ENCODE data around the gene NCOA1.

NCOA1 gene

GRCh38 chr2:24697792-24698191 is 206.7 kb downstream of the NCOA1 start:
- no peak for DNase-seq (ENCODE audit: low read depth)

GRCh38 chr2:24702800-24703199 is 211.7 kb downstream of the NCOA1 start:
- DNase-seq (ENCODE audit: low read depth): peak; percentile 78

GRCh38 chr2:24704692-24705091 is 213.6 kb downstream of the NCOA1 start:
- no peak for DNase-seq (ENCODE audit: low read depth)

DNA sequence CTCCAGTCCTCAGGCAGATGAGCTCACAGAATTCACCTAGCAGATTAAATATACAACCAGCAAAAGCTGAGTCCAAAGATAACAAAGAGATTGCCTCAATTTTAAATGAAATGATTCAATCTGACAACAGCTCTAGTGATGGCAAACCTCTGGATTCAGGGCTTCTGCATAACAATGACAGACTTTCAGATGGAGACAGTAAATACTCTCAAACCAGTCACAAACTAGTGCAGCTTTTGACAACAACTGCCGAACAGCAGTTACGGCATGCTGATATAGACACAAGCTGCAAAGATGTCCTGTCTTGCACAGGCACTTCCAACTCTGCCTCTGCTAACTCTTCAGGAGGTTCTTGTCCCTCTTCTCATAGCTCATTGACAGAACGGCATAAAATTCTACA is 216.1 kb downstream of the NCOA1 start:
- no peak for DNase-seq (ENCODE audit: low read depth)

DNA sequence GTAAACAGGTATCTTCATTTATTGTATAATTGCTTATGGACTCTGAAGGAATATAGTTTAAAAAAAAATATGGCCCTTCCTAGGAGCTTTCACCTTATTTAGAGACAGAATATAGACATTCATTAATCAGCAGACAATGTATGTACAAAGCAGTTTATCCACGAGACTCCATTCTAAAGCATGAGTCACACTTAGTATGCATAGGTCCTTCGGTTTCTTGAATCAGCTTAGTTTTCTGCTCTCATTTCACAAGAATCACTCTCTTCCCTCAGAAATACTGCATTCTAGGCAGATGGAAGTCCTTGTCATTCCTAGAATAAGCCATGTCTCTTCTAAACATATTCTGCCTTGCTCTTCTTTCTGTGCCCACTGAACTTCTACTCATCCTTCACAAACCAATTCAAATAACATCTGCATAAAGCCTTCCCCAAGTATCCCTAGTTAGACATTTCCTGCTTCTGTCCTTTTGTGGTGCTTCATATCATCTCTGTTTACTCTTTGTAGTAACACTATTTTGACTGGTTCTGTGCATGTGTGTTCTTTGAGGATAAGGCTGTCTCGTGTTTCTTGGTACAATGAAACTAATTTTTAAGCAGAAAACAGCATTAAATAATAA is 217.6 kb downstream of the NCOA1 start:
- peak; percentile 63 for DNase-seq (ENCODE audit: low read depth)

GRCh38 chr2:24710806-24711205 is 219.8 kb downstream of the NCOA1 start:
- DNase-seq (ENCODE audit: low read depth): no peak

DNA sequence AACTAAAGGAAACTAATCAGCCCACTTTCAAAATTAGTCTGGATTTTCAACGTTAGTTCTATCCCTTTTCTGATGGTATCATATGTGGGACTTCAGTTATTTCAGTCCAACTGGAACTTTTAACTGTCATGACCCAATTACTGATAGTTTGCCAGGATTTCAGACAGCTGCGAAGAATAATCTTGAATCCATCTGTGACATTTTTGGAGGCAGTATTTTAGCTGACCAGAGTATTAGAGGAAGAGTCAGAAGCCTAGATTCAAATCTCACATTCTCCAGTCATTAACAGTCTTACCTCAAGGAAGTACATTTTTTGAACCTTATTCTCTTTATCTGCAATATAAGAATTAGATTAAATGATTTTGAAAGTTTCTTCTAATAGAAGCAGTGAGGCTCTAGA is 220.8 kb downstream of the NCOA1 start:
- no peak for DNase-seq (ENCODE audit: low read depth)

- DNase-seq (ENCODE audit: low read depth): no peak
These were observed 221.2 kb downstream of the NCOA1 start for GRCh38 chr2:24712296-24712695.

GRCh38 chr2:24717263-24717951 is 226.4 kb downstream of the NCOA1 start:
- no peak for DNase-seq (ENCODE audit: low read depth)

DNA sequence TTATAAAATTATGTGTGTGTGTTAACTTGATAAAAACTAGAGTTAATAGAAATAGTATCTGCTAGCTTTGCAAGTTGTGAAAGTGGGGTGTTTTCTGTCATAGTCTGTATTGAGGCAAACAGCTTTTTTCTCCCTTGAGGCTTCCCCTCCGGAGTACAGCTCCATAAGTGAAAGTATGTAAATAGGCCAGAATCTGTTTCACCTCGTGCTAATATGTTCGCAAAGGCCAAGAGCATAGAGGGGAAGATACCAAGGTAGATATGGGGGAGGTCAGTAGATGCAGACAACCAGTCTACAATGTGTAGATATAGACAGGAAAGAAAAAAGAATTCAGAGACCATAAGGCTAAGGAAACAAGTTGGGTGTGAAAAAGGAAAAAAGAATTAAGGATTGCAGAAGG is 229.3 kb downstream of the NCOA1 start:
- no peak for DNase-seq (ENCODE audit: low read depth)

DNA sequence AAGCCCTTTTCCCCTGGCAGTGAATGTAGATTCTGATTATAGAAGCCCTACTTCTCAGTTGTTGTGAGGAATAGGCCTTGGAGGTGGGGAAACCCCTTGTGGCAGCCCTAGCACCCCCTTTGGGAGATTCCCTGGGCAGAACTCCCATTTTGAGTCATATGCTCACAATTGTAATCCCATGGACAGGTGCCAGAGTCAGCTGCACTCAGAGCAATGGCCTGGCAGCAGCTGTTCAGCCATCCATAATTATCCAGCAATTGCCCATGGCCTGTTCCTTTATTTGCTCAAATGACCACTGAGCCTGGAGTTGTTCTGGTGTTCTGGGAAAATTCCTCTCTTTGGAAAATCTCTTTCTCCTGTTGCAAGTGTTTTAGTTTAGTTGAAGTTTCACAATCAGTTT is 230.4 kb downstream of the NCOA1 start:
- peak; percentile 75 for DNase-seq (ENCODE audit: low read depth)

DNA sequence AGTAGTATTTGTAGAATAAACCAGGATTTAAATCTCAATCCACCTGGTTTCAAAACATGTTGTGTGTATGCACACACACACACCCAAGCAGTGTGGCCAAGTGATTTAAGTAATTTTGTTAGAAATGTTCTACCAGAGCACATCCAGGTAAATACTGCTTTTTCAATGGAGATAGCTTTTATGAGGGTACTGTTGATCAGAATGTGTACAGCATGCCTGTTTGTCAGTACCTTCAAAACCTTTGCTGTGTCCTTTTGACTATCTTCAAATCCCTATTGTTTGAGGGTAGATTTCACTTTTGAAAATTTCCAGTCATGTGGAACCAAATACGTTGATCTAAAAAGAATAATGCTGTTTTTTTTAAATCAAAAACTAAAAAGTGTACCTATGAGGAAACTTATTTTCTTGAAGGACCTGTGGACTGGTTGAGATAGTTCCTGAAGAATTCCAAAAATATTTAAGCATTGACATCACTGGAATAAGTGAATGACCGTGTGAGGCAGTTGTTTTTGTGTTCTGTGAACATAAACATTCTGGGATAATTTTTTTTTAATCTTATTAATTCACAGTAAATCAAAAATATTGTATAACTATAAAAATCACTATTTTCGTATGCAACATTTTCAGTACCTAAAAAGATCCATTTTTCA is 231.2 kb downstream of the NCOA1 start:
- DNase-seq (ENCODE audit: low read depth): peak; percentile 43

- peak; percentile 12 for DNase-seq (ENCODE audit: low read depth)
These were observed 232.1 kb downstream of the NCOA1 start for GRCh38 chr2:24723191-24723590.

DNA sequence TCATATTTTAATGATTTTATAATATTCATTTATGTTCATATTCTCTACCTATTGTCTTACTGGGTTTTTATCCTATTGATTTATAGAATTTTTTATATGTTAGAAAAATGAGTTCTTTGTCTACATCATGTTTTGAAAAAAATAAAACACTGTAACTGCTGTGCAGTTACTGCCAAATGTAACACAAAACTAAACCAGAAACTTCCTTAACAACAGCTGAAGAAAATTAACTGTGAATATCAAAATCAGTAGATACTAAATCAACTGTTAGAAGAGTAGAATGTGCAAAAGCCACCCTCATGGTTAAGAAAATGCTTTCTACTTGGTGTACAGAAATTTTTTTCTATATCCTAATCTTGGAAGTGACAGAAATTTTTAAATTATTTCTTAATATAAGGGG is 232.6 kb downstream of the NCOA1 start:
- DNase-seq (ENCODE audit: low read depth): no peak

- no peak for DNase-seq (ENCODE audit: low read depth)
These were observed 233.2 kb downstream of the NCOA1 start for GRCh38 chr2:24724111-24724775.

- no peak for DNase-seq (ENCODE audit: low read depth)
These were observed 234.9 kb downstream of the NCOA1 start for GRCh38 chr2:24725956-24726355.

DNA sequence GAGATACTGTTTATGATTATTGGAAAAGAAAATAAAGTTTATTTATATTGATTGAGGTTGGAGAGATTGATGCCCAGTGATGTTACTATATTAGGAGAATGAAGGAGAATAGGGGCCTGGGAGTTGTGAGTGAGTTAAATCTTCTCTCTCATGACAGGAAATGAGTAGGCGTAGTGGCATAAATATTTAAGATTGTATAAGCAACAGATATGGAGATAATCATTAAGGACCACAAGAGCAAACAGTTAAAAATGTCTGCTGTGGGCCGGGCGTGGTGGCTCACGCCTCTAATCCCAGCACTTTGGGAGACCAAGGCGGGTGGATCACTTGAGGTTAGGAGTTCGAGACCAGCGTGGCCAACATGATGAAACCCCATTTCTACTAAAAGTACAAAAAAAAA is 239.4 kb downstream of the NCOA1 start:
- peak; percentile 37 for DNase-seq (ENCODE audit: low read depth)

DNA sequence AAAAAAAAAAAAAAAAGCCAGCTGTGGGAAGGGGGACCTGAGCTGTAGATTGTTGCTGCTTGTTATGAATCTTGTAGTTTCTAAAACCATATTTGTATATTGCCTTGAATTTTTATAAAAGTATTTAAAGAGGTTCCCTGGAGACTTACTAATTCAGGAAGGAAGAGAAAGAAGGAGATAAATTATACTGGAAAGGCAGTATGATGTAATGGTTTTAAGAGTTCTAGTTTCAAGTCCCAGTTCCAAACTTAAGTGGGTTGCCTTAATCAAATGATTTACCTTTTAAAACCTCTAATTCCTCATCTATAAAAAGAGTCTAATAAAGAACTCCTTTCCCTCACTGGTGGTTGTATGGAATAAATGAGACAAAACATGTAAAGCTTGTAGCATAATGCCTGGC is 240.0 kb downstream of the NCOA1 start:
- DNase-seq (ENCODE audit: low read depth): no peak

- DNase-seq (ENCODE audit: low read depth): no peak
These were observed 240.9 kb downstream of the NCOA1 start for GRCh38 chr2:24731923-24732322.

DNA sequence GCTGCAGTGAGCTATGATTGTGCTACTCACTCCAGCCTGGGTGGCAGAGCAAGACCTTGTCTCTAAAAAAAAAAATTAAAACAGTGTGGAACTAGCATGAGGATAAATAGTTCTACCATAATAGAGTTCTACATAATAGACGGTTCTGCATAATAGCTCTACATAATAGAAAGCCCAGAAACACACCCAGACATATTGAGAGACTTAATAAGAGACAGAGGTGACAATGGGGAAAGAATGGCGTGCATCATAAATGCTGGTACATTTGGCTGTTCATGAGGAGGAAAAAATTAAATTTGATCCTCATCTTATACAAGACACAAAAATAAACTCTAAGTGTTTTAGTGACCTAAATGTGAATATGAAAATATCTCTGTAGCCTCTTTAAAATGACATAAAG is 243.7 kb downstream of the NCOA1 start:
- no peak for DNase-seq (ENCODE audit: low read depth)

DNA sequence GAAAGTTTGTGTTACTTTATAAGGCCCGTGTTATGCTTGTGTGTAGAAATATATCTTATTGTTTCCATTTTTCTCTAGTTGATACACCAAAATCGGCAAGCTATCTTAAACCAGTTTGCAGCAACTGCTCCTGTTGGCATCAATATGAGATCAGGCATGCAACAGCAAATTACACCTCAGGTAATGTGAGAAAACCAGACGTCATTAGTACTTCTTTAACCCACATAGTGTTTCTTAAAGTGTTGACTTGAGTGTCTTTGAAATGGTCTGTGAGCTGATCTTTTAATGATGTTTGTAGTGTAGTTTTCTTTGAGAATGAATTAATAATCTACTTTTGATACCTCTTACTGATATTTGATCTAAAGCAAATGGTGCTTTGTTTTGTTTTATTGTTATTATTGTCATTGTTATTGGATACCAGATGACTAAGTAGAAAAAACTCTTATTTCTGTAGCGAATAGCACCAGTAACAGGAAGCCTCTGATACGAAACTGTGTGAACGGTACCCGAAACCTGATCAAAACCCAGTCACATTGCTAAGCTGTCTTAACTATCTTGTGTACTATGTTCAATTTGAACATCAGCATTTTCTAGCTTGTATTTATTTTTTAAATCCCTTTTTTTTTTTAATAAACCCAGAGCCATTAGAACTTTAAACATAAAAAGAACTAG is 248.4 kb downstream of the NCOA1 start:
- no peak for DNase-seq (ENCODE audit: low read depth)

GRCh38 chr2:24740142-24740541 is 249.1 kb downstream of the NCOA1 start:
- no peak for DNase-seq (ENCODE audit: low read depth)
